Smooth muscle cell (in vitro differentiated cells): ENCODE measurements around the gene WDR7. TPM values are rescaled to one million over a fixed set of nuclear protein-coding genes. Genes with fewer than 3 reads are reported as not detected.

Source experiments
- DNase-seq: peaks from one replicate; lab custom pipeline; 2025; ENCODE audit not compliant: unreplicated experiment; lab: John Stamatoyannopoulos, UW
- H2AFZ ChIP-seq: fragments of 200-600 bp; sonication (generic); 2 replicates; pipeline ENCODE4 v1.6.0; 2016; ENCODE audit warnings: antibody characterized with exemption, low read depth, mild to moderate bottlenecking
- H3F3A ChIP-seq: fragments of 200-600 bp; sonication (generic); 2 replicates; pipeline ENCODE4 v1.6.0; 2017; ENCODE audit warnings: antibody characterized with exemption, low read depth
- H3K27ac ChIP-seq: fragments of 200-600 bp; sonication (generic); 2 replicates; pipeline ENCODE4 v1.5.1; 2016; ENCODE audit warnings: low read depth, mild to moderate bottlenecking
- H3K27me3 ChIP-seq: fragments of 200-600 bp; sonication (generic); 2 replicates; pipeline ENCODE4 v1.6.1; 2016; ENCODE audit warnings: low read depth, mild to moderate bottlenecking
- H3K36me3 ChIP-seq: fragments of 200-600 bp; sonication (generic); 2 replicates; pipeline ENCODE4 v1.5.1; 2016; ENCODE audit warnings: low read depth
- H3K4me1 ChIP-seq: fragments of 200-600 bp; sonication (generic); 2 replicates; pipeline ENCODE4 v1.5.1; 2016; ENCODE audit warnings: low read depth
- H3K4me2 ChIP-seq: fragments of 200-600 bp; sonication (generic); 2 replicates; pipeline ENCODE4 v1.6.0; 2016; ENCODE audit warnings: mild to moderate bottlenecking
- H3K4me3 ChIP-seq: fragments of 200-600 bp; sonication (generic); 2 replicates; pipeline ENCODE4 v1.5.1; 2016; ENCODE audit warnings: mild to moderate bottlenecking
- H3K79me2 ChIP-seq: fragments of 200-600 bp; sonication (generic); 2 replicates; pipeline ENCODE4 v1.6.0; 2016; ENCODE audit warnings: low read depth, mild to moderate bottlenecking
- H3K9ac ChIP-seq: fragments of 200-600 bp; sonication (generic); 2 replicates; pipeline ENCODE4 v1.6.0; 2016; ENCODE audit warnings: low read depth
- H3K9me3 ChIP-seq: fragments of 200-600 bp; sonication (generic); replicated peaks from 2 replicates; pipeline ENCODE4 v1.5.1; 2016; ENCODE audit warnings: low read depth
- H4K20me1 ChIP-seq: fragments of 200-600 bp; sonication (generic); 2 replicates; pipeline ENCODE4 v1.6.0; 2016; ENCODE audit warnings: low read depth
- CTCF ChIP-seq: fragments of 200-600 bp; sonication (generic); IDR thresholded peaks from 2 replicates; pipeline ENCODE4 v1.5.1; 2017; ENCODE audit warnings: borderline replicate concordance, mild to moderate bottlenecking, antibody characterized with exemption; ENCODE audit not compliant: insufficient read depth, poor library complexity, severe bottlenecking
- WGBS: methylation state at CpG from one replicate; pipeline ENCODE4 v1.1.7; 2016; ENCODE audit warnings: low lambda C conversion rate; 5-methylcytosine and 5-hydroxymethylcytosine counted together
- polyA plus RNA-seq: library from polyadenylated mRNA; unstranded; fragments of >200 nt; fragmentation: Nextera tagmentation; extraction: Ambion mirVana; gene quantifications from 2 replicates; pipeline ENCODE4 v1.2.1, GENCODE V29; 2016
- total RNA-seq: library from RNA; depleted of rRNA; stranded (reverse); fragments of >200 nt; gene quantifications from 2 replicates; pipeline ENCODE4 v1.2.3, GENCODE V29; 2014

WDR7 gene
- total and polyA plus RNA-seq, 2 experiments from 2014 or later: 5.3 to 9.2 TPM

- no peak for TF ChIP-seq CTCF
- H3F3A ChIP-seq: no peaks in the 10 kb centered on the region
- H3K9me3 ChIP-seq: no peaks in the 10 kb centered on the region
- no peaks in the 10 kb centered on the region for H3K27me3 ChIP-seq
- peaks cover 43% of the 10 kb centered on the region for H3K79me2 ChIP-seq
- H3K27ac ChIP-seq: peak overlapping the region; percentile 55
- 76% methylated on average over 6 of the region's 6 CpGs for WGBS
- H3K36me3 ChIP-seq: no peaks in the 10 kb centered on the region
- peak overlapping the region; percentile 83 for H3K4me2 ChIP-seq
- peaks cover 39% of the 10 kb centered on the region for H4K20me1 ChIP-seq
- peaks cover 17% of the 10 kb centered on the region for H3K4me1 ChIP-seq
- no peak for DNase-seq
- H3K9ac ChIP-seq: peak overlapping the region; percentile 60
- peak overlapping the region; percentile 96 for H2AFZ ChIP-seq
- peak overlapping the region; percentile 93 for H3K4me3 ChIP-seq
These were observed 12.1 kb upstream of the WDR7 start for GRCh38 chr18:56639104-56639381.

GRCh38 chr18:56639571-56639970 lies 11.6 kb upstream of the WDR7 start:
- Histone ChIP-seq H3K9ac (no peak overlapping the region), H3F3A (no peaks in the 10 kb centered on the region), H3K4me1 (peaks cover 17% of the 10 kb centered on the region), H2AFZ (no peak overlapping the region), H3K27me3 (no peaks in the 10 kb centered on the region), H4K20me1 (peaks cover 33% of the 10 kb centered on the region), H3K79me2 (peaks cover 37% of the 10 kb centered on the region), H3K4me3 (peak overlapping the region; percentile 93), H3K36me3 (no peaks in the 10 kb centered on the region), H3K4me2 (no peak overlapping the region), H3K9me3 (no peaks in the 10 kb centered on the region), H3K27ac (no peak overlapping the region)
- WGBS: 96% methylated on average over 9 of the region's 9 CpGs
- no peak for DNase-seq
- no peak for TF ChIP-seq CTCF

GRCh38 chr18:56641714-56642337 lies 9.3 kb upstream of the WDR7 start:
- H3K9ac ChIP-seq: no peak overlapping the region
- no peak overlapping the region for H3K4me2 ChIP-seq
- 90% methylated on average over 8 of the region's 8 CpGs for WGBS
- H3K79me2 ChIP-seq: peaks cover 15% of the 10 kb centered on the region
- no peak overlapping the region for H3K27ac ChIP-seq
- H3K27me3 ChIP-seq: no peaks in the 10 kb centered on the region
- no peak overlapping the region for H3K4me3 ChIP-seq
- no peaks in the 10 kb centered on the region for H3K9me3 ChIP-seq
- no peak overlapping the region for H2AFZ ChIP-seq
- peaks cover 11% of the 10 kb centered on the region for H4K20me1 ChIP-seq
- no peaks in the 10 kb centered on the region for H3F3A ChIP-seq
- no peak for TF ChIP-seq CTCF
- H3K4me1 ChIP-seq: peaks cover 6% of the 10 kb centered on the region
- DNase-seq: no peak
- H3K36me3 ChIP-seq: no peaks in the 10 kb centered on the region

- H3K79me2 ChIP-seq: no peaks in the 10 kb centered on the region
- no peak for TF ChIP-seq CTCF
- H3K27ac ChIP-seq: no peak overlapping the region
- no peak overlapping the region for H3K4me2 ChIP-seq
- no peak for DNase-seq
- H3K4me3 ChIP-seq: no peak overlapping the region
- H3K27me3 ChIP-seq: no peaks in the 10 kb centered on the region
- no peaks in the 10 kb centered on the region for H4K20me1 ChIP-seq
- no peaks in the 10 kb centered on the region for H3K36me3 ChIP-seq
- no peaks in the 10 kb centered on the region for H3K9me3 ChIP-seq
- no peak overlapping the region for H2AFZ ChIP-seq
- H3K4me1 ChIP-seq: no peaks in the 10 kb centered on the region
- no peak overlapping the region for H3K9ac ChIP-seq
- WGBS: 89% methylated on average over 3 of the region's 3 CpGs
- H3F3A ChIP-seq: no peaks in the 10 kb centered on the region
These were observed 7.8 kb upstream of the WDR7 start for GRCh38 chr18:56643381-56643780.
